HL-60 (cell line): ENCODE data around the gene PTPRN2.

Experiments
- DNase-seq, 2 experiments: peaks; one replicate each; pipeline ENCODE4 v3.0.0-alpha.2; 2010 to 2020; ENCODE audit warnings: low read depth in 1 of 2, low spot score in 1 of 2
- H3K27ac ChIP-seq: fragments of 250-450 bp; sonication (Bioruptor Pico); replicated peaks from 2 replicates; pipeline ENCODE4 v1.5.1; 2020; ENCODE audit warnings: mild to moderate bottlenecking, moderate library complexity
- H3K27me3 ChIP-seq: fragments of 250-450 bp; sonication (Bioruptor Pico); 2 replicates; pipeline ENCODE4 v1.5.1; 2021; ENCODE audit warnings: mild to moderate bottlenecking, moderate library complexity; ENCODE audit not compliant: insufficient read depth, poor library complexity, severe bottlenecking
- H3K4me3 ChIP-seq: replicated peaks from 2 replicates; pipeline ENCODE4 v1.5.1; 2011; ENCODE audit warnings: mild to moderate bottlenecking, control low read depth, low read length; ENCODE audit not compliant: insufficient read depth
- GABPA ChIP-seq: IDR thresholded peaks from 2 replicates; pipeline ENCODE4 v1.6.1; 2012; ENCODE audit warnings: low read depth
- POLR2AphosphoS5 ChIP-seq: IDR thresholded peaks from 2 replicates; pipeline ENCODE4 v1.6.1; 2012; ENCODE audit warnings: low read depth
- SPI1 ChIP-seq: IDR thresholded peaks from 2 replicates; pipeline ENCODE4 v1.6.1; 2012; ENCODE audit warnings: low read depth, mild to moderate bottlenecking, borderline replicate concordance
- TF ChIP-seq, protein P1 (sequence below): IDR thresholded peaks from one replicate; pipeline ENCODE4 v1.5.1; 2011; ENCODE audit warnings: low read length, control low read depth, inconsistent platforms; ENCODE audit not compliant: insufficient read depth
- TF ChIP-seq, protein P2 (sequence below): IDR thresholded peaks from 2 replicates; pipeline ENCODE4 v1.6.1; 2012; ENCODE audit warnings: low read depth; ENCODE audit not compliant: insufficient replicate concordance

PTPRN2 gene

DNA sequence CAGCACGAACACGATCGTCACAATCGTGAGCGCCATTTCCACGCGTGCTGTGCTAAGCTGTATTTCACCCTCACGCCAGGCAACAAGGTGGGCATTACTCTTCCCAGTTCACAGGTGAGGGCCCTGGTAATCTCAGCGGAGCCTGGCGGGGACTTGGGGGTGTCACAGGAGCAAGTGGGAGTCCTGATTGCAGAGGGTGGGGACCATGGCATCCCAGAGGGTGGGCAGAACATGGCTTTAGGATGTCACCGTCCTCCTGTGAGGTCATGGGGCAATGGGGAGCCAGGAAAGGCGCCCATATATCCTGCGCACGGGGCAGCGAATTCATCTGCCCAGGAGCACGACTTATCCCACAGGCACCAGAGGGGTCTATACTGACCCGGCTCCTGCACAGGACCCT is 761.1 kb downstream of the PTPRN2 start:
- DNase-seq, result no peak
- H3K4me3 ChIP-seq, result no peak overlapping the region
- TF ChIP-seq, protein P1, sequence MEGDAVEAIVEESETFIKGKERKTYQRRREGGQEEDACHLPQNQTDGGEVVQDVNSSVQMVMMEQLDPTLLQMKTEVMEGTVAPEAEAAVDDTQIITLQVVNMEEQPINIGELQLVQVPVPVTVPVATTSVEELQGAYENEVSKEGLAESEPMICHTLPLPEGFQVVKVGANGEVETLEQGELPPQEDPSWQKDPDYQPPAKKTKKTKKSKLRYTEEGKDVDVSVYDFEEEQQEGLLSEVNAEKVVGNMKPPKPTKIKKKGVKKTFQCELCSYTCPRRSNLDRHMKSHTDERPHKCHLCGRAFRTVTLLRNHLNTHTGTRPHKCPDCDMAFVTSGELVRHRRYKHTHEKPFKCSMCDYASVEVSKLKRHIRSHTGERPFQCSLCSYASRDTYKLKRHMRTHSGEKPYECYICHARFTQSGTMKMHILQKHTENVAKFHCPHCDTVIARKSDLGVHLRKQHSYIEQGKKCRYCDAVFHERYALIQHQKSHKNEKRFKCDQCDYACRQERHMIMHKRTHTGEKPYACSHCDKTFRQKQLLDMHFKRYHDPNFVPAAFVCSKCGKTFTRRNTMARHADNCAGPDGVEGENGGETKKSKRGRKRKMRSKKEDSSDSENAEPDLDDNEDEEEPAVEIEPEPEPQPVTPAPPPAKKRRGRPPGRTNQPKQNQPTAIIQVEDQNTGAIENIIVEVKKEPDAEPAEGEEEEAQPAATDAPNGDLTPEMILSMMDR, result no peak
- TF ChIP-seq SPI1 (no peak), POLR2AphosphoS5 (no peak), GABPA (no peak)
- TF ChIP-seq, protein P2, sequence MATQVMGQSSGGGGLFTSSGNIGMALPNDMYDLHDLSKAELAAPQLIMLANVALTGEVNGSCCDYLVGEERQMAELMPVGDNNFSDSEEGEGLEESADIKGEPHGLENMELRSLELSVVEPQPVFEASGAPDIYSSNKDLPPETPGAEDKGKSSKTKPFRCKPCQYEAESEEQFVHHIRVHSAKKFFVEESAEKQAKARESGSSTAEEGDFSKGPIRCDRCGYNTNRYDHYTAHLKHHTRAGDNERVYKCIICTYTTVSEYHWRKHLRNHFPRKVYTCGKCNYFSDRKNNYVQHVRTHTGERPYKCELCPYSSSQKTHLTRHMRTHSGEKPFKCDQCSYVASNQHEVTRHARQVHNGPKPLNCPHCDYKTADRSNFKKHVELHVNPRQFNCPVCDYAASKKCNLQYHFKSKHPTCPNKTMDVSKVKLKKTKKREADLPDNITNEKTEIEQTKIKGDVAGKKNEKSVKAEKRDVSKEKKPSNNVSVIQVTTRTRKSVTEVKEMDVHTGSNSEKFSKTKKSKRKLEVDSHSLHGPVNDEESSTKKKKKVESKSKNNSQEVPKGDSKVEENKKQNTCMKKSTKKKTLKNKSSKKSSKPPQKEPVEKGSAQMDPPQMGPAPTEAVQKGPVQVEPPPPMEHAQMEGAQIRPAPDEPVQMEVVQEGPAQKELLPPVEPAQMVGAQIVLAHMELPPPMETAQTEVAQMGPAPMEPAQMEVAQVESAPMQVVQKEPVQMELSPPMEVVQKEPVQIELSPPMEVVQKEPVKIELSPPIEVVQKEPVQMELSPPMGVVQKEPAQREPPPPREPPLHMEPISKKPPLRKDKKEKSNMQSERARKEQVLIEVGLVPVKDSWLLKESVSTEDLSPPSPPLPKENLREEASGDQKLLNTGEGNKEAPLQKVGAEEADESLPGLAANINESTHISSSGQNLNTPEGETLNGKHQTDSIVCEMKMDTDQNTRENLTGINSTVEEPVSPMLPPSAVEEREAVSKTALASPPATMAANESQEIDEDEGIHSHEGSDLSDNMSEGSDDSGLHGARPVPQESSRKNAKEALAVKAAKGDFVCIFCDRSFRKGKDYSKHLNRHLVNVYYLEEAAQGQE, result no peak
- no peaks in the 10 kb centered on the region for H3K27me3 ChIP-seq
- H3K27ac ChIP-seq, result no peak overlapping the region

DNA sequence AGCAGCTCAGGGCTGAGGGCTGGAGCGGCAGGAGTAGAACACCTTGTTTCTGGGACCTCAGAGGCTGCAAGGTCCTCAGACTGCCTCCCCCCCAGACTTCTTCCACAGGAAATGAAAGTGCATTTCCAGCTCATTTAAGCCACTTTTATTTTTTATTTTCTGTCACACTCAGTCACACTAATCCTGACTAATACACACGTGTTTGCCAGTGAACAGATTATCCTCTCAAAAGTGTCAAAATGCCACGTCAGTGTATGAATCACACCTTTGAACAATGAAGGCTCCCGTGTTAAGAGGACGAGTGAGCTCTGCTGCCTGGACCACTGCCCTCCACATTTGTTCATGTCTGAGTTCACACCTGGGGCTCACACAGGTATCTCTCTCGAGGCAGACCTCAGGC is 762.3 kb downstream of the PTPRN2 start:
- H3K4me3 ChIP-seq, result no peak overlapping the region
- no peak for DNase-seq
- no peaks in the 10 kb centered on the region for H3K27me3 ChIP-seq
- no peak overlapping the region for H3K27ac ChIP-seq
- TF ChIP-seq, protein P2, result no peak
- no peak for TF ChIP-seq POLR2AphosphoS5
- TF ChIP-seq SPI1, result no peak
- TF ChIP-seq, protein P1, result no peak
- no peak for TF ChIP-seq GABPA

DNA sequence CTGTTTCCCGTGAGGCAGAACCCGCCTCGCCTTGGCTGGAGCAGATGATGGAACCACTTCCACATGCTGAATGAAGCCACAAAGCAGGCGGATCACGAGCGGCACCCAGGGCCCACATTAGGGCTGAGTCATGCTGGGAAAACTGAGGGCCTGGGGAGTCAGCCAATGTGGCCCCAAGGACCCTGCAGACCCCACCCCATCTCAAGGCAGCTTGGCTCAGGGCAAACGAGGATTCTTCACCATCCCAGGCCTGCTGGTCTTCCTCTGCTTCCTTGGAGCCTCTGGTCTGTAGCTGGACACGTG is 762.9 kb downstream of the PTPRN2 start:
- H3K27me3 ChIP-seq, result no peaks in the 10 kb centered on the region
- no peak for TF ChIP-seq GABPA
- no peak for TF ChIP-seq POLR2AphosphoS5
- TF ChIP-seq, protein P1, result no peak
- TF ChIP-seq, protein P2, result no peak
- no peak for TF ChIP-seq SPI1
- no peak overlapping the region for H3K4me3 ChIP-seq
- no peak for DNase-seq
- no peak overlapping the region for H3K27ac ChIP-seq
